Measurements from ENCODE around the gene P2RY8. TPM values are rescaled to one million over a fixed set of nuclear protein-coding genes. Genes with fewer than 3 reads are reported as not detected.
"Not testable (repeated sequence)": the region's sequence is repeated elsewhere in the genome, so short reads cannot be mapped to it uniquely, and the experiment has no call there.

Gene P2RY8
- total RNA-seq, 4 donors from 2014 or later: 0.36 to 1.1 (median 0.62) TPM

DNA sequence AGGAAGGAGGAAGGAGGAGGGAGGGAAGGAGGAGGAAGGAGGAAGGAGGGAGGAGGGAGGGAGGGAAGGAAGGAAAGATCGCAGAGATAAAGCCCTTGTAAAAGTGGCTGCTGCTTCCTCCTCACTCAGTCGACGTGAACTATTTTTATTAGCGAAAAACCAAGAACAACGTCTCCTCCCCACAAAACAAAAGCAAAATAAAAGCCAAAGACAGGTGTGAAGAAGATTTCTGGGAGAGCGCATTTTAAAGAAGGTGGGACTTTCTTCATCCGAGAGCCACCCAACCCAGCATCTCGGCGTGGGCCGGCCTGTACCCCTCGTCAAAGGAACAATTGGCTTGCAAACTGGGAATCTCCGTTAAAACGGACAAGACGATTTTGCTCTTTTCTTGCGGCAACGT, 43.6 kb downstream of the P2RY8 start:
- no peaks in the 10 kb centered on the region for H3K27me3 ChIP-seq
- no peaks in the 10 kb centered on the region for H3K36me3 ChIP-seq
- H3K9me3 ChIP-seq: no peaks in the 10 kb centered on the region
- DNase-seq (no peak), ATAC-seq (no peak)
- in situ Hi-C loops (cut with MboI; ENCODE audit: low sequenced_read_pairs in 4 of 4) (no loop called here), intact Hi-C loops (cut with DNase I; ENCODE audit: low total_unique reads) (no loop called here)
- peak overlapping the region in 1 of 4 donors; percentile 11 for H3K4me3 ChIP-seq
- H3K27ac ChIP-seq: peak overlapping the region in 2 of 4 donors; percentile 43 to 56
- H3K4me1 ChIP-seq: no peaks in the 10 kb centered on the region
- no peak for TF ChIP-seq POLR2A (IDR thresholded peaks at IDR 0.05)
- TF ChIP-seq, protein P1, sequence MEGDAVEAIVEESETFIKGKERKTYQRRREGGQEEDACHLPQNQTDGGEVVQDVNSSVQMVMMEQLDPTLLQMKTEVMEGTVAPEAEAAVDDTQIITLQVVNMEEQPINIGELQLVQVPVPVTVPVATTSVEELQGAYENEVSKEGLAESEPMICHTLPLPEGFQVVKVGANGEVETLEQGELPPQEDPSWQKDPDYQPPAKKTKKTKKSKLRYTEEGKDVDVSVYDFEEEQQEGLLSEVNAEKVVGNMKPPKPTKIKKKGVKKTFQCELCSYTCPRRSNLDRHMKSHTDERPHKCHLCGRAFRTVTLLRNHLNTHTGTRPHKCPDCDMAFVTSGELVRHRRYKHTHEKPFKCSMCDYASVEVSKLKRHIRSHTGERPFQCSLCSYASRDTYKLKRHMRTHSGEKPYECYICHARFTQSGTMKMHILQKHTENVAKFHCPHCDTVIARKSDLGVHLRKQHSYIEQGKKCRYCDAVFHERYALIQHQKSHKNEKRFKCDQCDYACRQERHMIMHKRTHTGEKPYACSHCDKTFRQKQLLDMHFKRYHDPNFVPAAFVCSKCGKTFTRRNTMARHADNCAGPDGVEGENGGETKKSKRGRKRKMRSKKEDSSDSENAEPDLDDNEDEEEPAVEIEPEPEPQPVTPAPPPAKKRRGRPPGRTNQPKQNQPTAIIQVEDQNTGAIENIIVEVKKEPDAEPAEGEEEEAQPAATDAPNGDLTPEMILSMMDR (IDR thresholded peaks at IDR 0.05 in 4 of 5, conservative IDR thresholded peaks at IDR 0.05 in 1 of 5): no peak

DNA sequence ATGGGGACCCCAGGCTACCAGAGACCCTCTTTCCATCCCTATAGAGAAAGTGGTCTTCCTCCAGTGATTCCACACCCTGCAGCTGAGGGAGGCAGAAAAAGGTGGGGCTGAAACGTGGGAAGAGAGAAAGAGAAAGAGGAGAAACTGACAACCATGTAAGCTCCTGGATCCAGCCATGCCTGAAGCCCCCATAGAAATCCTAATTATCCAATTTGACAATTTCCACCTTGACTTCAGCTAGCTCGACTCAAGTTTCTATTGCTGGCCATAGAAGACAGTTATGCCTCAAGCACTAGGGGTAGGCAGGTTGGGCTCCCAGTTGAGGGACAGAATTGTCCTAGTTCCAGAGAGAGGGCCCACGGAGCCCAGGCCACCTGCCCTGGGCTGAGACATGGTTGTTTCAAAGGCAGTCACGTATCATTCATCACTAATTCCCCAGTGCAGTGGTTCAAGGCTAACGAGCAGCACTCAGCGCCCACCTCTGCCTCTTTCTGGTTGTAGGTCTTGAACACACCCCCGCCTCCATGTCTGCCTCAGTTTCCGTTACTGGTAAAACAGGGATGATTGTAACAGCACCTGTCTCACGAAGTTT, 44.5 kb downstream of the P2RY8 start:
- TF ChIP-seq POLR2A (IDR thresholded peaks at IDR 0.05): no peak
- TF ChIP-seq, protein P1 (IDR thresholded peaks at IDR 0.05 in 4 of 5, conservative IDR thresholded peaks at IDR 0.05 in 1 of 5): no peak
- ATAC-seq: no peak
- H3K36me3 ChIP-seq: no peaks in the 10 kb centered on the region
- DNase-seq: no peak
- intact Hi-C loops (cut with DNase I; ENCODE audit: low total_unique reads) (no loop called here), in situ Hi-C loops (cut with MboI; ENCODE audit: low sequenced_read_pairs in 4 of 4) (no loop called here)
- H3K27me3 ChIP-seq: no peaks in the 10 kb centered on the region
- H3K27ac ChIP-seq: peak overlapping the region in 1 of 4 donors; percentile 14
- no peaks in the 10 kb centered on the region for H3K9me3 ChIP-seq
- peaks cover 0 to under 1% of the 10 kb centered on the region in 2 donors for H3K4me1 ChIP-seq
- no peak overlapping the region for H3K4me3 ChIP-seq

DNA sequence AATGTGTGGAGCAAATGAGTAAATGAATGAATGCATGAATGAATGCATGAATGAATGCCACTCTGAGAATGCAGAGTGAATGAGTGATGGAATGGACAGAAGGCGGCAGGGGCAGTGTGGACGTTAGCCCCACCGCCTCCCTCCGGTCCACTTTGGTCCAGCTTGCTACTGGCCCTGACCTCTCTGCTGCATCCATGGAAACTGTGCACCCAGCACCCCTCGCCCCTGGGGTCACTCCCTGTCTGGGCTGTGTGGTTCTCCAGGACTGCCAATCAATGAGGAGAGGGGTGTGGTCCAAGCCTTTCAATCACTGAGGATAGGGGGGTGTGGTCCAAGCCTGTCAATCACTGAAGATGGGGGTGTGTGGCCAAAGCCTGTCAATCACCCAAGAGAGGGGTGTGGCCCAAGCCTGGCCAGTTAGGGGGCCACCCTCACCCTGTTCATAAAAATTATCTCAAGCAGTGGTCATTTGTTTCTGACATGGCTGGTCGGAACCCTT, 45.1 kb downstream of the P2RY8 start:
- Histone ChIP-seq H3K27ac (no peak overlapping the region), H3K4me1 (peaks cover 0 to 3% of the 10 kb centered on the region in 2 donors), H3K9me3 (no peaks in the 10 kb centered on the region), H3K36me3 (no peaks in the 10 kb centered on the region), H3K4me3 (no peak overlapping the region), H3K27me3 (no peaks in the 10 kb centered on the region)
- ATAC-seq (no peak), DNase-seq (no peak)
- no peak for TF ChIP-seq POLR2A (IDR thresholded peaks at IDR 0.05)
- TF ChIP-seq, protein P1 (IDR thresholded peaks at IDR 0.05 in 4 of 5, conservative IDR thresholded peaks at IDR 0.05 in 1 of 5): no peak
- intact Hi-C loops (cut with DNase I; ENCODE audit: low total_unique reads): no loop called here
- in situ Hi-C loops (cut with MboI; ENCODE audit: low sequenced_read_pairs in 4 of 4): no loop called here

DNA sequence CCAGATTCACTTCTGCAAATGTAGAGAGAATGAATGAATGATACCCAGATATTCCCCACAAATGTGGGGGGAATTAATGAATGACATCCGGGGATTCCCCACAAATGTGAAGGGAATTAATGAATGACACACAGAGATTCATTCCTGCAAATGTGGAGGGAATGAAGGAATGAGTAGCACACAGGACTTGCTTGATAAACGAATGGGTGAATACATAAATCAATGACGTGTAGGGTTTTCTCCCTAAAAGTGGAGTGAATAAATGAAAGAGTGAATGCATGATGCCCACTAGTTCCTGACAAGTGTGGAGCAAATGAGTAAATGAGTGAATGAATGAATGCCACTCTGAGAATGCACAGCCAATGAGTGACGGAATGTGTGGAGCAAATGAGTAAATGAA, 45.7 kb downstream of the P2RY8 start:
- ATAC-seq; intact Hi-C loops (cut with DNase I; ENCODE audit: low total_unique reads): not testable (repeated sequence)

DNA sequence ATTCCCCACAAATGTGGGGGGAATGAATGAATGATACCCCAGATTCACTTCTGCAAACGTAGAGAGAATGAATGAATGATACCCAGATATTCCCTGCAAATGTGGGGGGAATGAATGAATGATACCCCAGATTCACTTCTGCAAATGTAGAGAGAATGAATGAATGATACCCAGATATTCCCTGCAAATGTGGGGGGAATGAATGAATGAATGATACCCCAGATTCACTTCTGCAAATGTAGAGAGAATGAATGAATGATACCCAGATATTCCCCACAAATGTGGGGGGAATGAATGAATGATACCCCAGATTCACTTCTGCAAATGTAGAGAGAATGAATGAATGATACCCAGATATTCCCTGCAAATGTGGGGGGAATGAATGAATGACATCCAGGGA, 46.3 kb downstream of the P2RY8 start:
- H3K4me1 ChIP-seq; H3K4me3 ChIP-seq; H3K36me3 ChIP-seq; intact Hi-C loops (cut with DNase I; ENCODE audit: low total_unique reads); H3K9me3 ChIP-seq; ATAC-seq; H3K27me3 ChIP-seq; H3K27ac ChIP-seq; in situ Hi-C loops (cut with MboI; ENCODE audit: low sequenced_read_pairs in 4 of 4); DNase-seq: not testable (repeated sequence)

More for the DNA sequence above, 45.7 kb downstream of the P2RY8 start:
- in situ Hi-C loops (cut with MboI; ENCODE audit: low sequenced_read_pairs in 4 of 4); H3K27me3 ChIP-seq; H3K4me3 ChIP-seq; H3K9me3 ChIP-seq; DNase-seq; H3K4me1 ChIP-seq; H3K36me3 ChIP-seq; H3K27ac ChIP-seq: not testable (repeated sequence)

DNA sequence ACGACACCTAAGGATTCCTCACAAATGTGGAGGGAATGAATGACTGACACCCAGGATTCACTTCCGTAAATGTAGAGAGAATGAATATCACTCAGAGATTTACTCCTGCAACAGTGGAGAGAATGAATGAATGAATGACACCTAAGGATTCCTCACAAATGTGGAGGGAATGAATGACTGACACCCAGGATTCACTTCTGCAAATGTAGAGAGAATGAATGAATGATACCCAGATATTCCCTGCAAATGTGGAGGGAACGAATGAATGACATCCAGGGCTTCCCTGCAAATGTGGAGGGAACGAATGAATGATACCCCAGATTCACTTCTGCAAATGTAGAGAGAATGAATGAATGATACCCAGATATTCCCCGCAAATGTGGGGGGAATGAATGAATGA, 47.6 kb downstream of the P2RY8 start:
- H3K9me3 ChIP-seq; H3K27me3 ChIP-seq; H3K27ac ChIP-seq; ATAC-seq; H3K4me1 ChIP-seq; H3K4me3 ChIP-seq; DNase-seq; in situ Hi-C loops (cut with MboI; ENCODE audit: low sequenced_read_pairs in 4 of 4); H3K36me3 ChIP-seq: not testable (repeated sequence)
- intact Hi-C loops (cut with DNase I; ENCODE audit: low total_unique reads): loop anchor here (10.0 kb wide), 1 partner anchor 45 kb away; the partner anchor contains the start of gene P2RY8

Data from gastrocnemius medialis (tissue), 4 donors.